H1 (cell line): ENCODE data around the gene TRIM31. TPM values are rescaled to one million over a fixed set of nuclear protein-coding genes. Genes with fewer than 3 reads are reported as not detected.
A peak's percentile ranks its signal among the peaks of the same experiment; 100 is the strongest.

ENCODE experiments used
- CTCF ChIA-PET: fragments of 300-600 bp; sonication (Branson Sonifier 250); formaldehyde crosslinking; loops from one replicate; lab custom pipeline; 2021; ENCODE audit not compliant: partially characterized antibody; lab: Charles Lee
- POLR2A ChIA-PET: fragments of 300-600 bp; sonication (Branson Sonifier 250); formaldehyde crosslinking; loops from one replicate; lab custom pipeline; 2021; ENCODE audit warnings: inconsistent platforms; ENCODE audit not compliant: partially characterized antibody; lab: Charles Lee
- DNase-seq, 2 experiments: peaks; one replicate each; pipeline versions ENCODE4 v3.0.0 to v3.0.0-alpha.2; 2010 to 2022; ENCODE audit warnings: low spot score in 2 of 2, low read depth in 1 of 2, mixed read lengths in 1 of 2
- FAIRE-seq: peaks from 2 replicates; lab custom pipeline; 2011; peaks lifted over from hg19 to GRCh38; lab: Jason Lieb, UNC
- H2AFZ ChIP-seq: 2 replicates; pipeline ENCODE4 v1.8.1; 2012; ENCODE audit warnings: low read length, inconsistent platforms
- H2AK5ac ChIP-seq: 2 replicates; pipeline ENCODE4 v1.6.1; 2013; ENCODE audit warnings: low read depth, low read length
- H2BK120ac ChIP-seq: replicated peaks from 2 replicates; pipeline ENCODE3; 2013; ENCODE audit warnings: low read depth, low read length, inconsistent platforms
- H2BK12ac ChIP-seq: 2 replicates; pipeline ENCODE4 v1.6.1; 2013; ENCODE audit warnings: low read depth, low read length
- H2BK15ac ChIP-seq: 2 replicates; pipeline ENCODE4 v1.6.1; 2013; ENCODE audit warnings: low read length
- H2BK20ac ChIP-seq: 2 replicates; pipeline ENCODE4 v1.6.1; 2013; ENCODE audit warnings: low read length
- H2BK5ac ChIP-seq: 2 replicates; pipeline ENCODE4 v1.6.1; 2013; ENCODE audit warnings: low read depth, low read length
- H3K14ac ChIP-seq: 2 replicates; pipeline ENCODE4 v1.6.1; 2013; ENCODE audit warnings: inconsistent platforms; ENCODE audit not compliant: insufficient read length
- H3K18ac ChIP-seq: 2 replicates; pipeline ENCODE4 v1.6.1; 2013; ENCODE audit warnings: low read length; ENCODE audit errors: extremely low read depth
- H3K23ac ChIP-seq: 2 replicates; pipeline ENCODE4 v1.6.1; 2013; ENCODE audit warnings: inconsistent platforms; ENCODE audit not compliant: insufficient read length
- H3K23me2 ChIP-seq: 2 replicates; pipeline ENCODE4 v1.6.1; 2013; ENCODE audit warnings: low read depth, low read length
- H3K27ac ChIP-seq: 2 replicates; pipeline ENCODE4 v1.6.1; 2011; ENCODE audit warnings: low read depth, low read length, inconsistent platforms
- H3K27me3 ChIP-seq, 4 experiments: replicated peaks in 1 of 4; 1 replicate in 1 of 4; 2 replicates in 3 of 4; pipeline versions ENCODE4 v1.6.1 to v1.8.1; 2011 to 2013; ENCODE audit warnings: low read length in 3 of 4, mild to moderate bottlenecking in 3 of 4, inconsistent platforms in 2 of 4, mixed read lengths in 2 of 4, moderate library complexity in 1 of 4; ENCODE audit not compliant: control insufficient read depth in 3 of 4, insufficient read depth in 3 of 4; ENCODE audit errors: extremely low read depth in 1 of 4
- H3K36me3 ChIP-seq, 4 experiments: 2 replicates each; pipeline versions ENCODE4 v1.6.1 to v1.8.1; 2011 to 2013; ENCODE audit warnings: mild to moderate bottlenecking in 4 of 4, low read length in 3 of 4, moderate library complexity in 2 of 4, control low read depth in 1 of 4, inconsistent platforms in 1 of 4; ENCODE audit not compliant: insufficient read depth in 4 of 4, control insufficient read depth in 2 of 4
- H3K4ac ChIP-seq: replicated peaks from 2 replicates; pipeline ENCODE3; 2013; ENCODE audit warnings: low read length, low read depth, mixed read lengths, inconsistent platforms; ENCODE audit not compliant: insufficient read length
- H3K4me1 ChIP-seq, 4 experiments: replicated peaks in 1 of 4; 1 replicate in 1 of 4; 2 replicates in 3 of 4; pipeline versions ENCODE4 v1.6.1 to v1.8.1; 2011 to 2013; ENCODE audit warnings: low read length in 3 of 4, inconsistent platforms in 2 of 4, mixed read lengths in 1 of 4; ENCODE audit not compliant: insufficient read depth in 4 of 4, control insufficient read depth in 3 of 4
- H3K4me2 ChIP-seq, 2 experiments: 2 replicates each; pipeline versions ENCODE4 v1.6.1 to v1.8.1; 2011 to 2013; ENCODE audit warnings: low read depth in 2 of 2, low read length in 2 of 2, control low read depth in 1 of 2, inconsistent platforms in 1 of 2, mild to moderate bottlenecking in 1 of 2; ENCODE audit not compliant: insufficient read depth in 1 of 2
- H3K4me3 ChIP-seq, 4 experiments: fragments of 200-600, 300-600 bp in 1 of 4; sonication (generic), shearing (Covaris generic), sonication (Bioruptor Twin) in 1 of 4; 2 replicates each; pipeline versions ENCODE4 v1.5.1 to v1.8.1; 2011 to 2016; ENCODE audit warnings: low read length in 4 of 4, low read depth in 3 of 4, control low read depth in 2 of 4, inconsistent platforms in 2 of 4, mild to moderate bottlenecking in 2 of 4, mixed read lengths in 1 of 4, moderate library complexity in 1 of 4; ENCODE audit not compliant: insufficient read depth in 2 of 4; ENCODE audit errors: extremely low read depth in 1 of 4
- H3K56ac ChIP-seq: replicated peaks from 2 replicates; pipeline ENCODE3; 2013; ENCODE audit warnings: low read depth, mild to moderate bottlenecking, mixed read lengths, low read length, inconsistent platforms; ENCODE audit not compliant: insufficient read length
- H3K79me1 ChIP-seq: 2 replicates; pipeline ENCODE4 v1.6.1; 2013; ENCODE audit warnings: low read depth, low read length, control low read depth
- H3K79me2 ChIP-seq, 2 experiments: 2 replicates each; pipeline versions ENCODE4 v1.6.1 to v1.8.1; 2012 to 2013; ENCODE audit warnings: low read length in 2 of 2, mild to moderate bottlenecking in 2 of 2, inconsistent platforms in 1 of 2; ENCODE audit not compliant: insufficient read depth in 2 of 2, control insufficient read depth in 1 of 2
- H3K9ac ChIP-seq, 4 experiments: replicated peaks in 1 of 4; 1 replicate in 1 of 4; 2 replicates in 3 of 4; pipeline versions ENCODE4 v1.6.1 to v1.8.1; 2011 to 2013; ENCODE audit warnings: low read depth in 3 of 4, low read length in 3 of 4, control low read depth in 2 of 4, mild to moderate bottlenecking in 2 of 4, moderate library complexity in 2 of 4, inconsistent platforms in 1 of 4; ENCODE audit errors: extremely low read depth in 1 of 4
- H3K9me3 ChIP-seq, 2 experiments: 2 replicates each; pipeline versions ENCODE4 v1.6.1 to v1.8.1; 2012 to 2013; ENCODE audit warnings: mild to moderate bottlenecking in 2 of 2, moderate library complexity in 2 of 2, control low read depth in 1 of 2, inconsistent platforms in 1 of 2, low read depth in 1 of 2, low read length in 1 of 2, mixed read lengths in 1 of 2; ENCODE audit not compliant: insufficient read depth in 2 of 2
- H4K20me1 ChIP-seq, 2 experiments: replicated peaks in 1 of 2; 2 replicates each; pipeline versions ENCODE3 to v1.8.1; 2011 to 2013; ENCODE audit warnings: inconsistent platforms in 2 of 2, low read length in 2 of 2, mild to moderate bottlenecking in 1 of 2; ENCODE audit not compliant: insufficient read depth in 2 of 2, control insufficient read depth in 1 of 2
- H4K5ac ChIP-seq: 2 replicates; pipeline ENCODE4 v1.6.1; 2013; ENCODE audit warnings: low read length, low read depth, mixed read lengths, inconsistent platforms; ENCODE audit not compliant: insufficient read length
- H4K8ac ChIP-seq: 2 replicates; pipeline ENCODE4 v1.8.0; 2013; ENCODE audit warnings: mild to moderate bottlenecking, moderate library complexity, low read length, inconsistent platforms; ENCODE audit not compliant: insufficient read depth; ENCODE audit errors: extremely low read depth
- H4K91ac ChIP-seq: replicated peaks from 2 replicates; pipeline ENCODE3; 2013; ENCODE audit warnings: low read length, mixed read lengths, inconsistent platforms; ENCODE audit not compliant: insufficient read length
- EGR1 ChIP-seq: IDR thresholded peaks from 2 replicates; pipeline ENCODE4 v1.6.1; 2011; ENCODE audit warnings: low read depth, low read length, borderline replicate concordance
- SIN3A ChIP-seq, 2 experiments: IDR thresholded peaks in 1 of 2; conservative IDR thresholded peaks in 1 of 2; 2 replicates each; pipeline ENCODE4 v1.6.1; 2011 to 2012; ENCODE audit warnings: low read length in 2 of 2, improper control_type of control experiment in 1 of 2, low read depth in 1 of 2, mild to moderate bottlenecking in 1 of 2
- SP1 ChIP-seq: IDR thresholded peaks from 2 replicates; pipeline ENCODE4 v1.6.1; 2011; ENCODE audit warnings: low read depth, low read length
- WGBS, 2 experiments: shearing (Covaris generic) in 1 of 2; methylation state at CpG; one replicate each; pipeline versions ENCODE4 v1.1.6 to v1.1.7; 2013 to 2015; ENCODE audit warnings: low lambda C conversion rate in 2 of 2, mixed read lengths in 2 of 2, inconsistent platforms in 1 of 2, low coverage in 1 of 2, missing lambda C conversion rate in 1 of 2; ENCODE audit not compliant: insufficient replicate concordance in 2 of 2, insufficient coverage in 1 of 2, insufficient read length in 1 of 2; ENCODE audit errors: extremely low coverage in 1 of 2, missing lambda C conversion rate in 1 of 2; 5-methylcytosine and 5-hydroxymethylcytosine counted together
- polyA plus RNA-seq, 7 experiments: library from polyadenylated mRNA; depleted of rRNA in 3 of 7; stranded (reverse) in 5 of 7; unstranded in 2 of 7; fragments of >200 nt in 5 of 7; fragments of 200-250 nt in 2 of 7; gene quantifications; 1 replicate in 5 of 7; 2 replicates in 1 of 7; 4 replicates in 1 of 7; pipeline versions ENCODE4 v1.2.1 to v1.2.3, GENCODE V29; 2011 to 2013; ENCODE audit warnings: missing spikeins in 2 of 7, mixed read lengths in 2 of 7
- total RNA-seq: library from RNA; stranded (reverse); fragmentation: NEBNext Ultra II Directional; extraction: Animal tissue kit (Norgen Biotek cat#: 25700); gene quantifications from 2 replicates; pipeline ENCODE4 v1.2.1, GENCODE V29; 2021

Gene TRIM31
- total and polyA plus RNA-seq, 2 of the 8 experiments (the other 6 are each of a cell fraction or from before 2014, with no cell fraction given): not detected

DNA sequence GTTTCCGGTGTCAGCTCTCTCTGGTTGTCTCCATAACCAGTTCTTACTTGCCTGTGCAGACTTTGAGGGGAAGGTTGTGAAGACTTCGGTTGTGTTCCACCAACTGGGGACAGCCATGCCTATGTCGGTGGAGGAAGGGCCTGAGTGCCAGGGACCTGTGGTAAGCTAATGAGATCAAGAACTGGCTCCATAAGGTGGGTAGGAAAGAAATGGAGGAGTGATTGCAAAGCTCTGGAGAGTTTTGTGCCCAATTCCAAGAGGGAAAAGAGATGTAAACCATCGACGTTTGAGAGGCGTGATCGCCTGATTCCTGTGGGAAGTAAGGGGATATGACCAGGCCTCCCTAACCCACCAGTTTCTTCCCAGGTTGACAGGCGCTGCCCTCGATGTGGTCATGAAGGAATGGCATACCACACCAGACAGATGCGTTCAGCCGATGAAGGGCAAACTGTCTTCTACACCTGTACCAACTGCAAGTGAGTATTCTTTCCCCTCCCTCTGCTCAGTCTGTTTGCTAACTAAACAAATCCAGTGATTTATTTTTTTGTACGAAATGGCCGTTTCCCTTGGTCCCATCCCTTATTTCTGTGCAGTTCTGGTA, 50.9 kb downstream of the TRIM31 start:
- peak overlapping the region; percentile 90 to 100 (median 99) for H3K4me3 ChIP-seq
- H2BK12ac ChIP-seq: no peak overlapping the region
- no peak overlapping the region for H3K14ac ChIP-seq
- no peak overlapping the region for H2BK20ac ChIP-seq
- TF ChIP-seq SIN3A (conservative IDR thresholded peaks at IDR 0.05 in 1 of 2, IDR thresholded peaks at IDR 0.05 in 1 of 2; ENCODE audit: low read depth in 1 of 2, low read length in 2 of 2): 0 out of 4 replicates have a peak, but pooled peaks of 1 of the 2 experiments have one; percentile 42
- TF ChIP-seq EGR1: no peak
- no peak for TF ChIP-seq SP1
- H3K4me1 ChIP-seq: peaks cover 0 to 9% (median 7%) of the 10 kb centered on the region in 4 experiments; a peak in 5 of 7 replicates
- H2BK120ac ChIP-seq: no peak overlapping the region
- H3K4me2 ChIP-seq: peak overlapping the region; percentile 84 to 93
- no peaks in the 10 kb centered on the region for H3K79me1 ChIP-seq
- DNase-seq (no peak), FAIRE-seq (no peak)
- H3K27me3 ChIP-seq: no peaks in the 10 kb centered on the region
- H3K4ac ChIP-seq: no peak overlapping the region
- no peak overlapping the region for H2AK5ac ChIP-seq
- peaks cover 15% of the 10 kb centered on the region for H3K23me2 ChIP-seq
- 0 out of 2 replicates have a peak overlapping the region, but pooled peaks have one; percentile 67 for H2BK5ac ChIP-seq
- peak overlapping the region; percentile 53; the same call in 1 of the 2 replicates for H4K8ac ChIP-seq
- no peak overlapping the region for H3K23ac ChIP-seq
- H4K20me1 ChIP-seq: no peaks in the 10 kb centered on the region
- H3K27ac ChIP-seq: 0 out of 2 replicates have a peak overlapping the region, but pooled peaks have one; percentile 29
- H4K5ac ChIP-seq: no peak overlapping the region
- peak overlapping the region in 3 of 4 experiments; percentile 60 to 82 (median 70) for H3K9ac ChIP-seq
- H3K79me2 ChIP-seq: peaks cover 0 to 16% of the 10 kb centered on the region in 2 experiments; a peak in 2 of 4 replicates
- H2BK15ac ChIP-seq: no peak overlapping the region
- H3K18ac ChIP-seq: no peak overlapping the region
- H3K36me3 ChIP-seq: peaks cover 0 to 4% (median under 1%) of the 10 kb centered on the region in 4 experiments; a peak in 4 of 8 replicates
- H3K56ac ChIP-seq: no peak overlapping the region
- POLR2A ChIA-PET: interaction anchor here (0.7 to 2.9 kb wide), 9 partner anchors 9 to 396 kb away, joined by 3 to 21 read pairs (median 3); no protein-coding TSS in a partner anchor
- CTCF ChIA-PET: interaction anchor here (1.1 to 1.5 kb wide), 3 partner anchors 14 to 214 kb away, joined by 3 to 4 read pairs (median 3); no protein-coding TSS in a partner anchor
- no peaks in the 10 kb centered on the region for H3K9me3 ChIP-seq
- H2AFZ ChIP-seq: peak overlapping the region; percentile 73
- 69% methylated on average over 13 of the region's 13 CpGs; no CpG with 5 or more reads in 1 of the 2 experiments for WGBS, 2 experiments
- H4K91ac ChIP-seq: no peak overlapping the region
